GM21619 (cell line): ENCODE results near the gene GOLIM4.
"Not testable (repeated sequence)": the region's sequence is repeated elsewhere in the genome, so short reads cannot be mapped to it uniquely, and the experiment has no call there.

ENCODE experiments used
- ATAC-seq: cut with Tn5 transposase; IDR thresholded peaks from one replicate; pipeline ENCODE4 v1.9.1; 2021; ENCODE audit not compliant: unreplicated experiment

Gene GOLIM4

DNA sequence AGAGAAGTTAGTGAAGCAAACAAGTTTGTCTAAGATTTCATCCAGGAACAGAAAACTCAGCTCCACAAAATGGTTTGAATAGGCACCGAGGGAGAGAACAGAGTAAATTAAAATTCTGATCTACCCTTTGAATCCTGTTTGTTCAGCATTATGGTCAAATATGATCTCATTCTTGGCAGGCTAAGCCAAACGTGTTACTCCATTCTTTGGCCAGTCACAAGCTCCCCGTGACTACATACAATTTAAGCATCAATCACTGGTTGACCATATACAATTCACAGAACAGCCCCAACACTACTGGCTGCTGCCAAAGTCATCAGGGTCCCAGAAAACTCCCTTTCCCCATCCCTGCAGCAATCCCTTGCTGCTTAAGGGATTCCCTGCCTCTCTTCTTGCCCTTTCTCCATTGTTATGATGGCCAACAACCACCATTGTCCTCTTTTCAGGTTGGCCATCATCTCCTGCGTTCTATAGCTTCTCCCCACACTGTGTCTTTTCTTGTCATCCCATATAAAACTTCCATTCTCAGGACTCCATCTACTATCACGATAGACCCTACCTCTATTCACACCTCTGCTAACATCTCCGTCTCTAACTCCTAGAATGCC, 46.3 kb downstream of the GOLIM4 start:
- no peak for ATAC-seq

DNA sequence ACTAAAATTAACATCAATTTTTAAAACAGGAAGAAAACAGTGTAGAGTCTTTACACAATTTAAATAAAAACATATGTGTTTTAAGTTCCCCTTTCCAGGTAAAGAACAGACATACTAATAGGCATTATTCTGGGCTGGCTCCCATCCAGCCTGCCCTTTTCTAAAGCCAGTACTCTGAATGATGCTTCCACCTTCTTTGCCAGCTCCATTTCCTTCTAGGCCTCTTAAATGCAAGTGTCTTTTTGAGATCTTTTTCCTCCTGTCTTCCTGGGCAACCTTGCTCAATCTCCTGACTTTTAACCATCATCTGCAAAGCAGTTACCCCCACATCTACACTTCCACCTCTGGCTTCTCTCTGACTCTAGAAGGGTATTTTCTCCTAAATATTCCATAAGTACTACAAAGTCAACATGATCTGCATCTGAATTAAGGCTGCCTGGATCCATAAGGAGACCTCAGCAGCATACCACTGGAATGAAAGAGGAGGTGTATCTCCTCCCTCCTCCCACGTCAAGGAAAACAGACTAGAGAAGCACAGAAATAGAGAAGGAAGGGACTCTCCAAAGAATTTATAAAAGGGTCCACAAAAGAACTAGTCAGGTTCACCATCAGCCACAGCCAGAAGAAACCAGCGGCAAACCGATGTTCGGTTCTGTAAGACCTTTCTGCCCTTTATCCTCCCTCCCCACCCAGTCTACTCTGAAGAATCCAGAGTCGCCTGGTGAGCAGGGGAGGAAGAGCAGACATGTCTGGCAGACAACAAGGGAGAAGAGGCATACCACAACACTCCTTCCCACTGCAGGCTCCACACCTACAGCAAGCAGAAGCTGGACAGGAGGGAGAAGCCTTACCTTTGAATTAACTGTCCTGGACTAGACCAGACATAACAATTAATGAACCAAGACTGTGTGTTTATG, 47.1 kb downstream of the GOLIM4 start:
- no peak for ATAC-seq

- ATAC-seq, result no peak
These were observed 47.8 kb downstream of the GOLIM4 start for GRCh38 chr3:168047936-168048335.

DNA sequence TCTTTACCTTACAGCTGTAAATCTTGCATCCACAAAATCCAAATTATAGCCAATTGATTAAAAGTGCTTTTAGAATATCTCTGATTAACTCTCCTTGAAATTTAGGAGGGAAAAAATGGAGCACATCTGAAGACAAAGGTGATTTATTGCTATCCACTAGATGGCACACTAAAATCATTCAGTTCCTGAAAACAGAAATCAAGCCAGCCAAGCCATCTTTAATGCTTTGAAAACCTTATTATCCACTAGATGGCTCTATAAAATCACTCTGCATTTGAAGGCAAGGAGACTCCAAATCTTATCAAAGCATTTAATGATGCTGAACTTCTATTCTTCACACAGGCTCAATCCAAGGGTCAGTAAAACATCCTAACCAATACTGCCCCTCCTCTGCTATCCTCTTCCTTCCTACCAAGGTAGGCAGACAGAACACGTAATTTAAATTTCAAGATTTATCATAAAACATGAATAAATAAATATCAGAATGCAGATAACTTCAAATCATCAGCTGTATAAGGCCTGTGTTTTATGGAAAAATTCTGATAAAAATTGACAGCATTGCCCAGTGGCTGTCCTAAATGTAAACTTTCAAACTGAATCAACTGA, 48.4 kb downstream of the GOLIM4 start:
- peak; percentile 75 for ATAC-seq

- ATAC-seq, result no peak
These were observed 51.7 kb downstream of the GOLIM4 start for GRCh38 chr3:168044049-168044448.

GRCh38 chr3:168040607-168041208, 55.0 kb downstream of the GOLIM4 start:
- ATAC-seq, result peak; percentile 84

GRCh38 chr3:168037020-168037419, 58.7 kb downstream of the GOLIM4 start:
- ATAC-seq, result no peak

DNA sequence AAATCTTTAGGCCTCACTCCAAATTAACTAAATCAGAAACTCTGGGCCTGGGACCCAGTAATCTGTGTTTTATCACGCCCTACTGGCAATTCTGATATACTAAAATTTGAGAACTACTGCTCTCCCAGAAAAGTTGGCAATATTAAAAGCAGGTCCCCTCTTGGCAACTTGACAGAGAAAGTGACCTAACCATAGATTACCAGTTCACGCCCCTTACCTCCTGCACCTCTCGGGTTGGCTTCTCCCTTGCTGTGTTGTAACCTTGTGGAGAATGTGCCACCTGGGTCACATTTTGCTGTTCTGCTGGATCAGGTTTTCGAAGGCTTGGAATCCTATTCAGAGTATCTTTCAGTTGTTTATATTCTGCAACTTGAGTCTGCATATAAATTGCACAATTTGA, 59.1 kb downstream of the GOLIM4 start:
- ATAC-seq, result no peak

DNA sequence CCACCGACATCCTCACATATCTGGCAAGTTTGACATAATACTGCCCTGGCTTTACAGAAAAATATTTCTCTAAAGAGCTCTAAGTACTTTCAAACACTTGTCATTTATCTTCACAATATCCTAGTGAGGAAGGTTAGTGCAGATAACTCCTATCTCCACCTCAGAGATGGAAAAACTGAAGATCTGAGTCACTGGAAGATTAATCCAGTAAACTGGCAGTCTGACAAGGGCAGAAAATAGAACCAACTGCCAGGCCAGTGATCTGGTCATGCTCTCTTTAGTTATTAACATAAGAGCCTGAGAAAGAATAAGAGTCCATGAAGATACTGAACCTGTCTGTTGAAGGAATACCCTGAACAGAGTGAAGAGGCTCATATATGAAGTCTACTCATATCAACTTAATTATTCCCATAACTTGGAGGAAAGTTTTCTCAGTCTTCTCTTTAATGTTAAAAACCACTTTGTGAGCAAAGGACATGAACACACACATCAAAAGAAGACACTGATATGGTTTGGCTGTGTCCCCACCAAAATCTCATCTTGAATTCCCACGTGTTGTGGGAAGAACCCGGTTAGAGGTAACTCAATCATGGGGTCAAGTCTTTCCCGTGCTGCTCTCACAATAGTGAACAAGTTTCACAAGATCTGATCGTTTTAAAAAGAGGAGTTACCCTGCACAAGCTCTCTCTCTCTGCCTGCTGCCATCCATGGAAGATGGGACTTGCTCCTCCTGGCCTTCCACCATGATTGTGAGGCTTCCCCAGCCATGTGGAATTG, 61.4 kb downstream of the GOLIM4 start:
- ATAC-seq, result no peak

DNA sequence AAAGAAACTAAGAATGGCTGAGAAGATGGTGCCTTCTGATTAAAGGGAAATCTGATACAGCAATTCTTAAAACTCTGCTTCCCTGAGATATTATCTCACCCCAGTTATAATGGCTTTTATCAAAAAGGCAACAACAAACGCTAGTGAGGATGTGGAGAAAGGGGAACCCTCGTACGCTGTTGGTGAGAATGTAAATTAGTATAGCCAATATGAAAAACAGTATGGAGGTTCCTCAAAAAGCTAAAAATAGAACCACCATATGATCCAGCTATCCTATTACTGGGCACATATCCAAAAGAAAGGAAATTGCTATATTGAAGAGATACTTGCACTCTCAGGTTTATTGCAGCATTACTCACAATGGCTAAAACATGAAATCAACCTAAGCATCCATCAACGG, 65.1 kb downstream of the GOLIM4 start:
- ATAC-seq, result no peak

GRCh38 chr3:168029705-168030104, 66.0 kb downstream of the GOLIM4 start:
- no peak for ATAC-seq

- ATAC-seq, result no peak
These were observed 67.6 kb downstream of the GOLIM4 start for GRCh38 chr3:168028086-168028485.

DNA sequence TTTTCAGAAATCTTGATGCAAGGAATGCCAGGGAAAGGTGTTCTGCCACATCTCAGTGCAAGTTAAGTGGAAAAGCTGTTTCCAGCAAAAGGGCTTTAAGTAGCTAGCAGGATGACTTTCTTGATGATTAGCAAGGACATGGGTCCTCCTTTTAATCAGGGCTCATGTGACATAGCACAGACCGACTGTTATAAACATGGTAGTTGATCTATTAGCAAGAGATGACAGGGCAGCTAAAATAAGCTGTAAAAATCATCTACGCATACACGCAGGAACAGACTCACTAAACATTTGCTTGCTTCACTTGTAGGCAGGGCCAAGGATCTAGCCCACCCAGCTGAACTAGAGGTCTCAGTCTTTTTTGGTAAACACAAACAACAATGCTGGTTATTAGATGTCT, 69.0 kb downstream of the GOLIM4 start:
- ATAC-seq, result no peak

DNA sequence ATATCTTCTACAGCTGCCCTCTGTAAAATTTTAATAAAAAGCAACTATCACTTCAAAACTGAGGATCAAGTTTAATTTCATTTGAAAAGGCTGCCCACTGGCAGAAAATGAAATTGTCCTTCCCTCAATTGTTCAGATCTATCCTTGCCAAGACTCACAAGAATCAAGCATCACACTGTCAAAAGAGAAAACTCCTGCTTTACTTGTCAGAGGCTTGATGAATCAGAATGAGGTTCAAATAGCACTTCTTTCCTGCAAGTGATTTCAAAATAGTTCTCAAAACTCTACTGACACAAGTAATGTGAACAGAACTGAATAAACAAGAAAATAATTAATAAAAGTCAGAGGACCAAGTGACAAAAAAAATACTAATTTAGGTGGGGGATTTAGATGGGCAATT, 70.6 kb downstream of the GOLIM4 start:
- ATAC-seq, result no peak

DNA sequence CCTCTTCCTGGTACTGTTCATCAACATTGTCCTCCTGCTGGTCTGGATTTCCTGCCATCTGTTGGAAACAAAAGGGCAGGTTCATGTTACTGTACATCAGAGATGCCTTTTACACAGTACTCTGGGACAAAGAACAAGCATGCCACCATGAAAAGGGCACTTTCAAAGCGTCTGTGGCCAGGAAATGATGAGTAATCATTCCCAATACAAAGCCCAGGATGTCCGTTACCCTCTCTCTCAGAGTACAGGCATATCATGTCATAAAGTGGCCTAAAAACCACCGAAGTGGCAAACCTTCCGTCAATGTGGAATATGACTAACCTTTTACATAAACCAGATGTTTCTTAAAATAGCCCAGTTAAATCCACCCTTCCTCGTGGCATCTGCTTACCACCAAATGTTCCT, 71.2 kb downstream of the GOLIM4 start:
- ATAC-seq, result no peak

GRCh38 chr3:168021737-168022450, 73.8 kb downstream of the GOLIM4 start:
- no peak for ATAC-seq

DNA sequence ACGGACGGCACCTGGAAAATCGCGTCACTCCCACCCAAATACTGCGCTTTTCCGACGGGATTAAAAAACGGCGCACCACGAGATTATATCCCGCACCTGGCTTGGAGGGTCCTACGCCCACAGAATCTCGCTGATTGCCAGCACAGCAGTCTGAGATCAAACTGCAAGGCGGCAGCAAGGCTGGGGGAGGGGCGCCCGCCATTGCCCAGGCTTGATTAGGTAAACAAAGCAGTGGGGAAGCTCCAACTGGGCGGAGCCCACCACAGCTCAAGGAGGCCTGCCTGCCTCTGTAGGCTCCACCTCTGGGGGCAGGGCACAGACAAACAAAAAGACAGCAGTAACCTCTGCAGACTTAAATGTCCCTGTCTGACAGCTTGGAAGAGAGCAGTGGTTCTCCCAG, 84.4 kb downstream of the GOLIM4 start:
- not testable (repeated sequence) for ATAC-seq

DNA sequence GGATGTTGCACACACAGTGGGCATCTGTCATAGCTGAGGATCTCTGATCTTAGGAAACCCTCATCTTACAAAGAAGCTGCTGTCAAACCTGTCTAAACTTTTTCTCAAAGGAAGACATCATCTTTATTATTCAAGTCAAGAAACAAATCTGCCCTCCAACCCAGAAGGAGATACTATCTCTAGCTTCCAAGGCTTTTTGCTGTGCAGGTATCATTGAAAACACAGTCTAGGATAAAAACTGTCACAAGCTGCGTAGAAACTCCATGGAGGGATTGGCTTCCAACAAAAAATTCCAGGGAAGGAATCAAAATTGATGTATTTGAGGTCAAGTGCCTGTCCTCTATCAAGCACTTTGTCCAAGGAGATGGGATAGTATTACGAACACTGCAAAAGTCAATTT, 89.1 kb downstream of the GOLIM4 start:
- ATAC-seq, result no peak

- ATAC-seq, result no peak
These were observed 91.8 kb downstream of the GOLIM4 start for GRCh38 chr3:168003911-168004310.

DNA sequence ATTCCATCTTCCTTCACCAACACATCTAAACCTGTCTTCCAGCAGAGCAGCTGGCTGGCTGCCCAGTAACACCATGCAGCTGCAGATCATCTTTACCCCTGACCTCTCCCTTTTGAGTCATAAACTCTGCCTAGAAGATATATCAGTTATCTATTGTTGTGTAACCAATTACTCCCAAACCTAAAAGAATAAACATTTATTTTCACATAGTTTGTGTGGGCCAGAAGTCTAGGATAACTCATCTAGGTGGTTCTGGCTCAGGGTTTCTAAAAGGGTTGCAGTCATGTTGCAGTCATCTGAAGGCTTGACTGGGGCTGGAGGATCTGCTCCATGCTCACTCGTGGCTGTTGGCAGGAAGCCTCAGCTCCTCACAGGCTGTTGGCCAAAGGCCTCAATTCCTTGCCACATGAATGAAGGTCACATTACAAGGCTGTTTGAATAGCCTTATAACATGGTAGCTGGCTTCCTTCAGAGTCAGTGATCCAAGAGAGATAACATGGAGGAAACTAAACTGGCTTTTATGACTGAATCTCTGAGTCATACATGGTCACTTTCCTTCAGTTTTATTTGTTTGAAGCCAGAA, 92.8 kb downstream of the GOLIM4 start:
- no peak for ATAC-seq
